Stimulated activated CD4-positive, alpha-beta T cell treated with anti-CD3 and anti-CD28 coated beads, Interleukin-4, amount 100 ng/mL, for 4 hours (primary cell): Measurements from ENCODE around the gene TBCCD1.
A peak's percentile ranks its signal among the peaks of the same experiment; 100 is the strongest.
"Not testable (repeated sequence)": the region's sequence is repeated elsewhere in the genome, so short reads cannot be mapped to it uniquely, and the experiment has no call there.

ENCODE experiments used
- DNase-seq, 2 experiments: peaks; one replicate each; pipeline ENCODE4 v3.0.0-alpha.2; 2020

Gene TBCCD1

GRCh38 chr3:186551387-186551786 is 15.8 kb downstream of the TBCCD1 start:
- DNase-seq = no peak

GRCh38 chr3:186549497-186549896 is 17.6 kb downstream of the TBCCD1 start:
- DNase-seq = no peak

DNA sequence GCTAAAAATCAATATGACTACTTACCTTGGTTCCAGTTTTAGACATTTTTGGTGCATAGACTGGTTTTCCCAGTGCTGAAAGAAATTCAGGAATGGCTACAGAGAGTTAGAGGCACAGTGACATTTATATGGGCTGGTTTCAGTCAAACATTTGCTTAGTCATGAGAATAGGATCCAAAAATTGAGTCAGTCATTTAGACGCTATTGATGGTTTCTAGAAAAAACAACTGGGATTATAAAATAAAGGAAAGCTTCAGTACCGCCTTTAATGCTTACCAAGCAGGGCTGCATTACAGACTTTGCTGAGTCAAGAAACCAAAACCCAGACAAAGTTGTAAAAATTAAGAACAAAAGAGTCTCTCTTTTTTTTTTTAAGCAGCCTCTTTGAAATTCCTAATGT is 22.9 kb downstream of the TBCCD1 start, which contains the start of gene CRYGS:
Gene CRYGS, minus strand, starts transcription at position 100 of the 400 bp plus-strand sequence. Its CDS starts 54 bp downstream, at position 46.
- DNase-seq = no peak

DNA sequence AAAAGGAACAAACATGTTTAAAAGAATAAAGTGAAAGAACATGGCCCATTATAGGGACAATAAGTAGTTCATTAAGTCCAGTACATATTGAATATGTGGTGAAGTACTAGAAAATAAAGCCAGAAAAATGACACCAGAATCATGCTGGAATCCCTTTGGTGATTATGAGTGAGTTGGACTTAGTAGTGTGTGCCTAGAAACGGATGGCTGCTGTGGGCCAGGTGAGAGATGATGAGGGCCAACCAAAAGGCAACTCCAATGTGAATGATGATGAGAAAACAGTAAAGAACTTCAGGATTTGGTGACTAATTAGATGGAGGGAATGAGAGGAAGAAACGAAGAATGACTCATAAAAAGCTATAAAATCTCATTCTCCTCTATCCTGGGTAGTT is 26.3 kb downstream of the TBCCD1 start:
- no peak for DNase-seq

DNA sequence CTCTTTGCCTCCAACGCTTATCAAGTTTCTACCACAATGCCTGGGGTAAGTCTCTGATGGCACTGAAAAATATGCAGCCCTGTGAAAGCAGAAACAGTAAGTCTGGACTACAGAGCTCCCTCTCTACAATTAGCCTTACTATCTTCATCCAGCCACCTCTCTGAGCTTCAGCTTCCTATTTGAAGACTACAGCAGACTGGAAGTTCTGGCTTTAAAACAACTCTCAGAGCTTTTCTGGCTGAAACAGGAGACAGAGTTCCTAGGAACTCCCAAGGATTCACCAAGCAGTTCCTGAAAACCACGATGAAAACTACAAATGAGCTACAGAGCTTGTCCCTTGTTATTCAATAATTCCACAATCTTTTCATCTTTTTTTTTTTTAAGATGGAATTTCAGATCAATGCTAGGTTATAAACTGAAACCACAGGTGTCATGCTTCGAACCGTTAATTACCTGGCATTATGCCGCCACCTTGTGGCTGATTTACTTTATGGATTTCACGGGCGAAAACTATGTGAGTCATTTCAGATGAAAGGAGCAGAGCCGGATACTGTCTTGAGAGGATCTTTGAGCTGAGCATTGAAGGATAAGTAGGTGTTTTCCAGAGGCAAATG is 26.8 kb downstream of the TBCCD1 start:
- peak; percentile 69 to 83 for DNase-seq

DNA sequence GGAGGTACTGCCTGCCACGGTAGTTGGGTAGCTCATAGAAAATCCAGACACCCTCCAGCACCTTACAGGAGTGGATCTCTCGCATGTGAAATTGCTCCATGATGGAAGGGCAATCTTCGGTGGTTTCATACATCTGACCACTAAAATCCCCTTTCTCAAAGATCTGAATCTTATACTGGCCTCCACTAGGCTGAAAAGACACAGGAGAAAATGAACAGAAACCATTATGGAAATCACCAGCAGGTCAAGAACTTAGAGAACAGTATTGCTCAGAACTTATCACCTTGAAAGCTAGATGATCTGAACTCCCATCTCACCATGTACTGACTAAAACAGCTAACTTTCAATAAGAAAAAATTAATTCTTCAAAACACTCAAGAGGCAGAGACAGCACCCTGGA is 28.4 kb downstream of the TBCCD1 start:
- DNase-seq = no peak

DNA sequence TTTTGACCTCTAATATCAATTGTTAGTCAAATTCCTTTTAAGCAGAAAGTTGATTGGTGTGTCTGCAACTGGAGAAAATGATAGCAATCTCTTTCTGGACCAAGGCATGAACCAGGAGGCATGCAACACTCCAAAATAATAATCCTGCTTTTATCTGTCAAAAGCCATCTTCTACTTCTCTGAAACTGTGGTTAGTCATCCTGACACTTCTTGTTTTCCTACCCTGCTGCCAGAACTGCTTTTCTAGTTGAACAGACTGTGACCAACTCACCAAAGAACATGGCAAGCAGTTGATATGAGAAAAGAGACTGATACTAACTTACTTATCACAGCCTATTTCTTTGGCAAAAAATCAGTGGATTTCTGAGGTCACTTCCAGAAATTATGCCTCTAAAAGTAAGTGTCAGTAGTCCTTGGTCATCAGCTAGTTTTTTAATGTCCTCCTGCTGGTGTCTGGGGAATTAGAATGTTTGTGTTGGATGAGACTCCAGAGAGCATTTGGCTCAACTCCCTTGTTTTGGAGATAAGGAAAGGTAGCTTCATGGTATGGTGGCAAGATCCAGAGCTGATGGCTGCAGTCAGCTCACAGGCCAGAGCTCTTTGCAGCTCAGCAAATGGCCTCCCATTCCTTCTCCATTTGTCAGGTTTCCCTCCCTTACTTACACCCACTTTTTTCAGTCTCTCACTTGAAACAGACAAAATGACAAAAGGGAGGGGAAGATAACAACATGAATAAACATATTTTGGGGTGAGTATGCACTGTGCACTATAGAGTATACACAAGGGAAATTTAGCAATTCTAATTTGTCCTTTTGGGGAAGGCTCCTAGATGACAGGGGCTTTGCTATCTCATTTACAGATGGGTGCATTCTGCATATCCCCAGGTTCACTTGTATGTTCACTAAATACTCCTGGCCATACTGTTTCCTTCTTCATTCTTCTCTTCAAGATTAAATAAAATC is 30.0 kb downstream of the TBCCD1 start:
- no peak for DNase-seq

GRCh38 chr3:186534113-186534669 is 32.9 kb downstream of the TBCCD1 start:
- DNase-seq = peak in 1 of 2 experiments; percentile 65

GRCh38 chr3:186532598-186533072 is 34.5 kb downstream of the TBCCD1 start:
- no peak for DNase-seq

DNA sequence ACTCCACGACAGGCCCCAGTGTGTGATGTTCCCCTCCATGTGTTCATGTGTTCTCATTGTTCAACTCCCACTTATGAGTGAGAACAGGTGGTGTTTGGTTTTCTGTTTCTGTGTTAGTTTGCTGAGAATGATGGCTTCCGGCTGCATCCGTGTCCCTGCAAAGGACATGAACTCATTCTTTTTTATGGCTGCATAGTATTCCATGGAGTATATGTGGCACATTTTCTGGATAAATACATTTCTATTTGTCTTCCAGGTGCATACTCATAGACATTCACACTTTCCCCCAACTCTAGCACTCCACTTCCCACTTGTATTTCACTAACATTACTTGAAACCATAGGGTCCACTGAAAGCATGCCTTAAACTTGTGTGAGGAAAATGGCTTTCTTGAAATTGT is 35.4 kb downstream of the TBCCD1 start:
- DNase-seq = not testable (repeated sequence)

- DNase-seq = no peak
These were observed 36.7 kb downstream of the TBCCD1 start for GRCh38 chr3:186530415-186530814.

DNA sequence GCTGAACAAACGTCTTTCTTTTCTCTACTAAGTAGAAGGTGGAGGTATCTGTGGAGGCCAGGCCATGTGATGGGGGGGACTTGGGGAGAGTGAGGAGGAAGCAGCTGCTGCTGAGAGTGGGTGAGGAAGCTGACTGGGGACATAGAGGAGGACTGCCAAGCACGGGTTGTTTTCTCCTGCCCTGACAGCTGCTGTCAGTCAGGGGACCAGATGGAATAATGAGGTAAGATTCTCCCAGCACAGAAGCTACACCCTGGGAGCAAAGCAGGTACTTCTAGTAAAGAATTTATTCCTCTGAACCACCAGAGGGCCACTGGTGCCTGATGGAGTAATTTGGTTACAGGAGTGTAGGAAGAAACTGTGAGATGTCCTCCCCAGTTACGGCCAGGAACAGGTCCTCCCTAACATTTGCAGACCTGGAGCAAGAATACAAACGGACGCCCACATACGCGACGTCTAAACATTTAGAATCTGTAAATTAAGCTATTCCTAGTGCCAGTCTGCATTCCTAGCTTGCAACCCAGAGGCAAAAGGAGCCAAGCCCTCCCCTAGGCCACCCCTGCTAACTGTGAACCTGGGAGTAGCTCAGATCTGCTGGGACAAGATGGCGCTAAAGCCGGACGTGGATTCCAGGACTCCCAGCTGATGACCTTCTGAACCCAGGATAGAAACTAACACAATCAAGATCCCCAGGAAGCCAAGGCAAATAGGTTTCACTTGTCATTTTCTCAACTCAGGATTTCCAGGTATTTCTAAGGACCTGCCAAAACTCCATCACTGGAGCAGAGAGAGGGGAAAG is 37.7 kb downstream of the TBCCD1 start:
- no peak for DNase-seq

GRCh38 chr3:186526256-186526606 is 40.9 kb downstream of the TBCCD1 start:
- DNase-seq = no peak

- DNase-seq = no peak
These were observed 41.5 kb downstream of the TBCCD1 start for GRCh38 chr3:186525369-186526255.

DNA sequence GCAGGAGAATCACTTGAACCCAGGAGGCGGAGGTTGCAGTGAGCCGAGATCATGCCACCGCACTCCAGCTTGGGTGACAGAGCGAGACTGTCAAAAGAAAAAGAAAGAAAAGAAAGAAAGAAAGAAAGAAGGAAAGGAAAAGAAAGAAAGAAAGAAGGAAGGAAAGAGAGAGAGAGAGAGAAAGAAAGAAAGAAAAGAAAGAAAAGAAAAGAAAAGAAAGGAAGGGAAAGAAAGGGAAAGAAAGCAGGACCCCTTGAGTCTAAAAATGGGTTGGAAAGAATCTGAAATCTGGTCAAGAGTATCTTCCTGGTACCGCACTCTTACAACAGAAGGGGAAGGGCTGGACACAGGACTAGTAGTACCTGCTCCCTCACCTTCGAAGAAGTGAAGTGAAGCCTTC is 42.5 kb downstream of the TBCCD1 start:
- no peak for DNase-seq

DNA sequence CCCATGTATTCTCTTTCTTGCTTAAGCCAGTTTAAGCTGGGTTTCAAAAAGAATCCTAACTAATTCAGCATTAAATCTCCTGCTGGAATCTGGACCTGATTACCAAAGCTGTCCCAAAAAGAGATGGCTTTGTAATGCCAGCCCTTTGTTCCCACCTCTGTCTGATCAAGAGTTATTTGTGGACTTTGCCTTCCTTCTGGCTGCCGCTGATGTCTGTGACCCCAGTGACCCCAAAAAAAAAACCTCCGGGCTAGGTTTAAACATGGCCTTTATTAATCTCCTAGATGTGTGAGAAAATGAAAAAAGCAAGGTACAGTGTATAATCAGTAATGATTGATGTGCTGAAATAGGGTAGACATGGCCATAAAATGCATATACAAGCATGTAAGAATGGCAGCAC is 43.7 kb downstream of the TBCCD1 start:
- DNase-seq = no peak

DNA sequence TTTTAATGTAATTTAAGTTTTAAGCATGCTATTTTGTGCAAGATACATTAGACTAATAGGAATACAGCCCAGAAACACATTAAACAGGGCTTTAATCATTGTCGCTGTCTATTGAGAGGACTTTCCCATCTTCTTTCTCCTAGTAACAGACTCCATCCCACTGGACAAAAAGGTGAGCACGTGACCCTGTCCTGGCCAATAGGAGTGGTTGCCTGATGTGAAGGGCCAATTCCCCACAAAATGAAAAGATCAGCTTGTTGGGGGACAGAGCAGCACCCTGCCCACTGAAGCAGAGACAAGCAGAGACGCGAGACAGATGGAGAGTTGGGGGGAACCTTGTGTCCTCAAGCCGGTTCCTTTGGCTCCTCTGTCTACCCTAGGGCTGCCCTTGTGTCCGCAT is 44.1 kb downstream of the TBCCD1 start:
- no peak for DNase-seq

DNA sequence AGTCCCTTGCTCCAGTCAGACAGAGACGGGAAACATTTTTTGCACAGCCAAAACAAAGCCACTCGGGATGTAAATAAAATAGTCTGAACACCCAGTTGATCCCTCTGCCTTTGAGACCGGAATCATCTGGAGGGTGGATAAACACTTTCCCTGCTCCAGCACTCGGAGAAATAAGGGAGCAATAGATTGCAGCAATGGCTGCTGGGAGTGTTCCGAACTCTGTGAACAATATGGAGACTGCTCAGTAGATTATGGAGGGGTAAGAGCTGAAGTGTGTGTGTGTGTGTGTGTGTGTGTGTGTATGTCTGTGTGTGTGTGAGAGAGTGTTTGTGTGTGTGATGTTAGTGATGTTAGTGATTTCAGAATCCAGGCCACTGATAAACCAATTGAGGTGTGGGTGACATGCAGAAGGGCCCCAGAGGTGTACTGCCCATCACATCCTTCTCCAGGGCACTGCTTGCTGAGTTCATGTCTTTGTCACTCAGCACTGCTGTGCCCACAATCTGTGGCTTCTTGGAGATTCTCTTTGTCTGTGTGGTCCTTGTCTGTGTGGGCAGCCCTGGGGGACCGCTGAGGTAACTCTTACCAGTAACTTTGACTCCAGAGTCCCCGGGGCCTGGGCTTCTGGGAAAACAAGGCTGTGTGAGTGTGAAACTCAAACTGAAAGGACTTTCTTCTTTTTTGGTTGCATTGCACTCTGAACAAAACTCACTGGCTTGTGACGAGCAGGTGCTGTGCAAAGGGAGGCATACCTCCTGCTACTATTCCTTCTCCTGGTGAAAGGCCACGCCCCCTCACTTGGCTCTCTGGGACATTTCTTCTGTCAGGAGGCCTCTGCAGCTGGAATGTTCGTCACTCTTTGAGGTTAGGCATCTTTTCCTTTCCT is 45.9 kb downstream of the TBCCD1 start:
- DNase-seq = no peak

DNA sequence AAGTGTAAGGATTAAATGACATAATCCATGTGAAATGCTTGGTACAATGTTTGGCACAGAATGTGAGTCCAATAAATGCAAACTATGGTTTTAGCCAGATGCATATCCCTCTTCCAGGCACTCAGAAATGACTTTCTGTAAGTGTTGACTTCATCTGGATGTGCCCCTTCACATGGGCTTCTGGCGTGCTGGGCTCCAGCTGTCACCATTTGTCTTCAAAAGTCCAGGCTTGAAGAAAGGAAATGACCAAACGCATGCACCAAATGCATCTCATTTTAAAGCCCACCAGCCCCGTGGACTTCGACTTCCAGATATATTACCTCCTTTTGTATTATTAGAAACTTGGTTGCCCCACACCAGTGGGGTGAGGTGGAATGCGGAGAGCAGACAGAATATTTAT is 46.7 kb downstream of the TBCCD1 start:
- DNase-seq = no peak

DNA sequence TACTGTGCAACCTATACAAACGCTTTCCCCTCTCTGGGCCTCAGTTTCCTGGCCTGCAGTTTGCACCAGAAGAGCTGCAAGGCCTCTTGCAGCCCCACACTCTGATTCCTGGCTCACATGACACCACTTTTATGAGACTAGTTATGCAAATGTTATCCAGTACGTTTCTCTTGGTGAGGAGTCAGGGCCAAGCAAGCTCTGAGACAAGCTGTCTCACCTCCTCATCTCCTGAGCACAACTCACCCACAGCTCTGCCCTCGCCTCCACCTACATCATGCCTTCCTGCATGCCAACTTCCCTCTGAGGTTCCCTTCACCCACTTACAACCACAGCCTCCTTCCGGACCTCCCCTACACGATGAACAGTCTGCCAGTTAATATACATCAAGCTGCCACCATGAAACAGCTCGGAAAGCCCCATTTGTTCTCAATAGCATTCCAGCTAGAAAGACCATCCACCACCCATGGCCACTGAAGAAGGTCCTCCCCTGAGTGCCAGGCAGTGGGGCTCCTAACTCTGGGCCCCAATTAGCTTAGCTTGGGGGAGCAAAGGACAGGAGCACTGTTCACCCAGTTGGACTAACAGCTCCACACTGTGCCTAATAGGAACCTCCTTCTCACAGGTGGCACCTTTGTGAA is 48.0 kb downstream of the TBCCD1 start:
- DNase-seq = peak; percentile 46 to 83
